ENCODE measurements around the gene ABTB2. TPM values are rescaled to one million over a fixed set of nuclear protein-coding genes. Genes with fewer than 3 reads are reported as not detected.

The ABTB2 gene
- total and polyA plus RNA-seq, 10 of the 15 experiments (the other 5 are each of a cell fraction or from before 2014, with no cell fraction given), result 0.13 to 2.1 (median 0.72) TPM

- POLR2A ChIA-PET, result interaction anchor here (1.0 kb wide), 1 partner anchor 18 kb away, joined by 3 read pairs; no protein-coding TSS in a partner anchor
- SMC1A ChIA-PET (ENCODE audit: uncharacterized antibody, unreplicated experiment), result interaction anchor here (0.5 to 3.6 kb wide), 3 partner anchors 12 to 179 kb away, joined by 3 to 18 read pairs (median 4); no protein-coding TSS in a partner anchor
Measured at GRCh38 chr11:34185926-34186841, 171.6 kb downstream of the ABTB2 start.

More at GRCh38 chr11:34185926-34186841, 171.6 kb downstream of the ABTB2 start:
- H2AFZ ChIP-seq (ENCODE audit: control insufficient read depth, low read depth, low read length), result no peak overlapping the region
- in situ Hi-C loops (cut with MboI) (no loop called here), intact Hi-C loops (cut with micrococcal nuclease; ENCODE audit: unreplicated experiment) (no loop called here)
- no peak overlapping the region for H3K4me2 ChIP-seq (ENCODE audit: control insufficient read depth, insufficient read depth)
- H3K36me3 ChIP-seq (ENCODE audit: control insufficient read depth in 2 of 2, insufficient read depth in 2 of 2, low read length in 1 of 2), result no peaks in the 10 kb centered on the region; a peak in 2 of 4 replicates
- no peak for DNase-seq (ENCODE audit: low read depth, low spot score)
- FAIRE-seq, result no peak
- no peaks in the 10 kb centered on the region for H4K20me1 ChIP-seq (ENCODE audit: control insufficient read depth, insufficient read depth)
- no peaks in the 10 kb centered on the region for H3K79me2 ChIP-seq (ENCODE audit: control insufficient read depth, insufficient read depth, low read length)
- H3K4me3 ChIP-seq, result no peak overlapping the region
- no peak overlapping the region for H3K9ac ChIP-seq (ENCODE audit: control insufficient read depth, insufficient read depth, low read length)
- H3K27me3 ChIP-seq (replicated peaks in 1 of 2; ENCODE audit: control insufficient read depth in 2 of 2, insufficient read depth in 2 of 2, low read length in 1 of 2), result no peaks in the 10 kb centered on the region
- H3K4me1 ChIP-seq (ENCODE audit: control insufficient read depth, insufficient read depth, low read length), result peaks cover 5% of the 10 kb centered on the region
- ATAC-seq, result no peak
- ChIA-PET CTCF (interaction anchor here (1.4 to 2.8 kb wide), 2 partner anchors 8 to 306 kb away, joined by 3 to 15 read pairs; no protein-coding TSS in a partner anchor), RAD21 (ENCODE audit: unreplicated experiment) (interaction anchor here (1.3 to 2.0 kb wide), 4 partner anchors 11 to 172 kb away, joined by 4 to 8 read pairs (median 6); partner anchors contain the start of gene ABTB2)
- WGBS (ENCODE audit: insufficient coverage, insufficient replicate concordance, low lambda C conversion rate, missing lambda C conversion rate), result 76% methylated on average over 22 of the region's 22 CpGs
- H3K27ac ChIP-seq (ENCODE audit: control insufficient read depth, insufficient read depth), result no peak overlapping the region
- TF ChIP-seq KLF5 (IDR thresholded peaks at IDR 0.05; ENCODE audit: partially characterized antibody), result no peak
- TF ChIP-seq CBX3 (IDR thresholded peaks at IDR 0.05; ENCODE audit: borderline replicate concordance, low read depth), result no peak
- no peak for TF ChIP-seq SREBF2 (IDR thresholded peaks at IDR 0.05; ENCODE audit: low read length)
- TF ChIP-seq IKZF2 (IDR thresholded peaks at IDR 0.05), result no peak
- no peak for TF ChIP-seq RCOR1 (conservative IDR thresholded peaks at IDR 0.05; ENCODE audit: low read depth, low read length)
- no peak for TF ChIP-seq BCL11A (IDR thresholded peaks at IDR 0.05; ENCODE audit: low read depth, low read length)
- no peak for TF ChIP-seq CBFB (IDR thresholded peaks at IDR 0.05; ENCODE audit: low read depth)
- no peak for TF ChIP-seq IRF4 (IDR thresholded peaks at IDR 0.05; ENCODE audit: low read depth, low read length)
- TF ChIP-seq EZH2 (IDR thresholded peaks at IDR 0.05; ENCODE audit: borderline replicate concordance, control insufficient read depth, low read depth, low read length), result no peak
- TF ChIP-seq CEBPB (IDR thresholded peaks at IDR 0.05; ENCODE audit: borderline replicate concordance in 1 of 2, low read depth in 2 of 2, low read length in 2 of 2), result no peak
- no peak for TF ChIP-seq NR2C1 (IDR thresholded peaks at IDR 0.05)
- TF ChIP-seq EGR1 (IDR thresholded peaks at IDR 0.05; ENCODE audit: borderline replicate concordance in 1 of 2, low read depth in 2 of 2, low read length in 2 of 2), result no peak
- TF ChIP-seq PAX8 (IDR thresholded peaks at IDR 0.05), result no peak
- TF ChIP-seq, protein P1, sequence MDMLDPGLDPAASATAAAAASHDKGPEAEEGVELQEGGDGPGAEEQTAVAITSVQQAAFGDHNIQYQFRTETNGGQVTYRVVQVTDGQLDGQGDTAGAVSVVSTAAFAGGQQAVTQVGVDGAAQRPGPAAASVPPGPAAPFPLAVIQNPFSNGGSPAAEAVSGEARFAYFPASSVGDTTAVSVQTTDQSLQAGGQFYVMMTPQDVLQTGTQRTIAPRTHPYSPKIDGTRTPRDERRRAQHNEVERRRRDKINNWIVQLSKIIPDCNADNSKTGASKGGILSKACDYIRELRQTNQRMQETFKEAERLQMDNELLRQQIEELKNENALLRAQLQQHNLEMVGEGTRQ (IDR thresholded peaks at IDR 0.05; ENCODE audit: borderline replicate concordance, low read depth, low read length), result no peak
- no peaks in the 10 kb centered on the region for H3K9me3 ChIP-seq (replicated peaks; ENCODE audit: control insufficient read depth, insufficient read depth, low read length)
- BruUV-seq (replicated peaks), result no TSS peak
